ENCODE results near the gene CCDC9B.

Gene CCDC9B

GRCh38 chr15:40298216-40298935 lies 42.4 kb downstream of the CCDC9B start:
- no peaks in the 10 kb centered on the region for H3K27me3 ChIP-seq (ENCODE audit: insufficient read depth, low read length, poor library complexity)
- H3K36me3 ChIP-seq (ENCODE audit: insufficient read depth, low read length): peaks cover 27% of the 10 kb centered on the region
- H3K79me2 ChIP-seq (ENCODE audit: insufficient read depth, low read length): no peaks in the 10 kb centered on the region
- no peak overlapping the region for H3K4me2 ChIP-seq (ENCODE audit: insufficient read depth, low read length)
- H3K4me1 ChIP-seq (ENCODE audit: insufficient read depth, low read length): no peaks in the 10 kb centered on the region
- no peak overlapping the region for H3K9ac ChIP-seq (ENCODE audit: low read depth, low read length)
- no peak overlapping the region for H2AFZ ChIP-seq (ENCODE audit: low read depth, low read length)
- ATAC-seq (ENCODE audit: insufficient read depth, low read depth): no peak
- TF ChIP-seq CTCF (IDR thresholded peaks at IDR 0.05; ENCODE audit: borderline replicate concordance, extremely low read depth, low read length, poor library complexity, severe bottlenecking) (no peak), EZH2 (IDR thresholded peaks at IDR 0.05; ENCODE audit: borderline replicate concordance, low read depth, low read length, severe bottlenecking) (no peak)
- H4K20me1 ChIP-seq (ENCODE audit: insufficient read depth, low read length): no peaks in the 10 kb centered on the region
- H3K4me3 ChIP-seq (ENCODE audit: low read depth in 1 of 2, low read length in 2 of 2): no peak overlapping the region
- H3K9me3 ChIP-seq (ENCODE audit: insufficient read depth, low read length, severe bottlenecking): no peaks in the 10 kb centered on the region
- DNase-seq: no peak
- H3K27ac ChIP-seq (ENCODE audit: low read length): no peak overlapping the region

GRCh38 chr15:40297356-40297755 lies 43.4 kb downstream of the CCDC9B start:
- Histone ChIP-seq H3K79me2 (ENCODE audit: insufficient read depth, low read length) (no peaks in the 10 kb centered on the region), H3K36me3 (ENCODE audit: insufficient read depth, low read length) (peaks cover 19% of the 10 kb centered on the region), H2AFZ (ENCODE audit: low read depth, low read length) (no peak overlapping the region), H3K9ac (ENCODE audit: low read depth, low read length) (no peak overlapping the region), H3K4me2 (ENCODE audit: insufficient read depth, low read length) (no peak overlapping the region), H4K20me1 (ENCODE audit: insufficient read depth, low read length) (no peaks in the 10 kb centered on the region), H3K4me1 (ENCODE audit: insufficient read depth, low read length) (no peaks in the 10 kb centered on the region), H3K4me3 (ENCODE audit: low read depth in 1 of 2, low read length in 2 of 2) (no peak overlapping the region), H3K27me3 (ENCODE audit: insufficient read depth, low read length, poor library complexity) (no peaks in the 10 kb centered on the region), H3K9me3 (ENCODE audit: insufficient read depth, low read length, severe bottlenecking) (no peaks in the 10 kb centered on the region), H3K27ac (ENCODE audit: low read length) (no peak overlapping the region)
- DNase-seq (no peak), ATAC-seq (ENCODE audit: insufficient read depth, low read depth) (no peak)
- no peak for TF ChIP-seq EZH2 (IDR thresholded peaks at IDR 0.05; ENCODE audit: borderline replicate concordance, low read depth, low read length, severe bottlenecking)
- no peak for TF ChIP-seq CTCF (IDR thresholded peaks at IDR 0.05; ENCODE audit: borderline replicate concordance, extremely low read depth, low read length, poor library complexity, severe bottlenecking)

GRCh38 chr15:40296561-40297230 lies 44.0 kb downstream of the CCDC9B start:
- DNase-seq: no peak

More at GRCh38 chr15:40296561-40297230, 44.0 kb downstream of the CCDC9B start:
- TF ChIP-seq CTCF (IDR thresholded peaks at IDR 0.05; ENCODE audit: borderline replicate concordance, extremely low read depth, low read length, poor library complexity, severe bottlenecking) (no peak), EZH2 (IDR thresholded peaks at IDR 0.05; ENCODE audit: borderline replicate concordance, low read depth, low read length, severe bottlenecking) (no peak)
- Histone ChIP-seq H3K27ac (ENCODE audit: low read length) (no peak overlapping the region), H3K79me2 (ENCODE audit: insufficient read depth, low read length) (no peaks in the 10 kb centered on the region), H3K27me3 (ENCODE audit: insufficient read depth, low read length, poor library complexity) (no peaks in the 10 kb centered on the region), H3K4me1 (ENCODE audit: insufficient read depth, low read length) (no peaks in the 10 kb centered on the region), H2AFZ (ENCODE audit: low read depth, low read length) (no peak overlapping the region), H3K36me3 (ENCODE audit: insufficient read depth, low read length) (peaks cover 15% of the 10 kb centered on the region), H4K20me1 (ENCODE audit: insufficient read depth, low read length) (no peaks in the 10 kb centered on the region), H3K9me3 (ENCODE audit: insufficient read depth, low read length, severe bottlenecking) (no peaks in the 10 kb centered on the region), H3K9ac (ENCODE audit: low read depth, low read length) (no peak overlapping the region), H3K4me2 (ENCODE audit: insufficient read depth, low read length) (no peak overlapping the region), H3K4me3 (ENCODE audit: low read depth in 1 of 2, low read length in 2 of 2) (no peak overlapping the region)
- no peak for ATAC-seq (ENCODE audit: insufficient read depth, low read depth)

All from DND-41 (cell line).